DMS79 (cell line): ENCODE results near the gene VCL.
"Not testable (repeated sequence)": the region's sequence is repeated elsewhere in the genome, so short reads cannot be mapped to it uniquely, and the experiment has no call there.

ENCODE experiments used
- DNase-seq: peaks from one replicate; lab custom pipeline; 2025; lab: John Stamatoyannopoulos, UW

VCL gene

GRCh38 chr10:74039561-74040145 is 41.7 kb downstream of the VCL start:
- no peak for DNase-seq

- no peak for DNase-seq
Observed at GRCh38 chr10:74040200-74041126, 42.5 kb downstream of the VCL start.

GRCh38 chr10:74044419-74044818 is 46.5 kb downstream of the VCL start:
- no peak for DNase-seq

- DNase-seq: no peak
Observed at GRCh38 chr10:74047304-74047703, 49.4 kb downstream of the VCL start.

- DNase-seq: no peak
Observed at GRCh38 chr10:74047871-74048270, 50.0 kb downstream of the VCL start.

GRCh38 chr10:74048433-74048832 is 50.5 kb downstream of the VCL start:
- DNase-seq: no peak

GRCh38 chr10:74049955-74050354 is 52.0 kb downstream of the VCL start:
- no peak for DNase-seq

- DNase-seq: no peak
Observed at GRCh38 chr10:74050653-74051052, 52.7 kb downstream of the VCL start.

GRCh38 chr10:74051736-74052342 is 53.9 kb downstream of the VCL start:
- no peak for DNase-seq

GRCh38 chr10:74052994-74053393 is 55.1 kb downstream of the VCL start:
- no peak for DNase-seq

- no peak for DNase-seq
Observed at GRCh38 chr10:74055383-74056049, 57.6 kb downstream of the VCL start.

- DNase-seq: no peak
Observed at GRCh38 chr10:74056050-74056818, 58.3 kb downstream of the VCL start.

GRCh38 chr10:74058071-74058470 is 60.2 kb downstream of the VCL start:
- no peak for DNase-seq

GRCh38 chr10:74058658-74059057 is 60.7 kb downstream of the VCL start:
- peak; percentile 14 for DNase-seq

- DNase-seq: no peak
Observed at GRCh38 chr10:74061104-74061503, 63.2 kb downstream of the VCL start.

GRCh38 chr10:74061978-74062377 is 64.1 kb downstream of the VCL start:
- DNase-seq: not testable (repeated sequence)

GRCh38 chr10:74063256-74063655 is 65.3 kb downstream of the VCL start:
- no peak for DNase-seq

GRCh38 chr10:74067373-74068352 is 69.7 kb downstream of the VCL start:
- DNase-seq: no peak

GRCh38 chr10:74071157-74071556 is 73.2 kb downstream of the VCL start:
- no peak for DNase-seq

GRCh38 chr10:74072503-74072902 is 74.6 kb downstream of the VCL start:
- no peak for DNase-seq

- no peak for DNase-seq
Observed at GRCh38 chr10:74075906-74076305, 78.0 kb downstream of the VCL start.
